Thoracic aorta (tissue), 2 donors: Measurements from ENCODE around the gene AQP6. TPM values are rescaled to one million over a fixed set of nuclear protein-coding genes. Genes with fewer than 3 reads are reported as not detected.

Experiments used
- ATAC-seq: fragments of 150-250 bp; one replicate; pipeline ENCODE4 v1.8.0; 2017; ENCODE audit warnings: low read depth; ENCODE audit not compliant: insufficient number of reproducible peaks, low FRiP score
- DNase-seq: peaks from one replicate; pipeline ENCODE4 v3.0.0-alpha.2; 2020; ENCODE audit warnings: low spot score
- H3K27ac ChIP-seq, 2 donors: fragments of 200-600 bp; sonication (generic); 1 replicate in 1 of 2; 2 replicates in 1 of 2; pipeline ENCODE4 v1.5.1; 2016; ENCODE audit warnings: mild to moderate bottlenecking in 2 of 2, moderate library complexity in 2 of 2
- H3K27me3 ChIP-seq: fragments of 200-600 bp; sonication (generic); replicated peaks from 2 replicates; pipeline ENCODE4 v1.6.0; 2016; ENCODE audit warnings: mild to moderate bottlenecking; ENCODE audit not compliant: insufficient read depth
- H3K36me3 ChIP-seq: fragments of 200-600 bp; sonication (generic); one replicate; pipeline ENCODE4 v1.5.1; 2016
- H3K4me1 ChIP-seq, 2 donors: fragments of 200-600 bp; sonication (generic); 1 replicate in 1 of 2; 2 replicates in 1 of 2; pipeline versions ENCODE4 v1.5.1 to v1.6.0; 2016; ENCODE audit warnings: low read depth in 2 of 2, mild to moderate bottlenecking in 1 of 2; ENCODE audit not compliant: control insufficient read depth in 1 of 2
- H3K4me3 ChIP-seq: fragments of 200-600 bp; sonication (generic); 2 replicates; pipeline ENCODE4 v1.5.1; 2016; ENCODE audit warnings: mild to moderate bottlenecking
- H3K9me3 ChIP-seq: fragments of 200-600 bp; sonication (generic); 2 replicates; pipeline ENCODE4 v1.5.1; 2016
- total RNA-seq, 2 donors: library from RNA; depleted of rRNA; stranded (reverse); fragments of >200 nt; gene quantifications; one replicate each; pipeline versions ENCODE4 v1.1.0 to v1.2.3, GENCODE V29; 2016
- TF ChIP-seq, protein P1 (sequence below): fragments of 200-600 bp; sonication (generic); IDR thresholded peaks from one replicate; pipeline ENCODE4 v1.5.1; 2019; ENCODE audit warnings: antibody characterized with exemption

Gene AQP6
- total RNA-seq, 2 donors from 2014 or later = not detected

DNA sequence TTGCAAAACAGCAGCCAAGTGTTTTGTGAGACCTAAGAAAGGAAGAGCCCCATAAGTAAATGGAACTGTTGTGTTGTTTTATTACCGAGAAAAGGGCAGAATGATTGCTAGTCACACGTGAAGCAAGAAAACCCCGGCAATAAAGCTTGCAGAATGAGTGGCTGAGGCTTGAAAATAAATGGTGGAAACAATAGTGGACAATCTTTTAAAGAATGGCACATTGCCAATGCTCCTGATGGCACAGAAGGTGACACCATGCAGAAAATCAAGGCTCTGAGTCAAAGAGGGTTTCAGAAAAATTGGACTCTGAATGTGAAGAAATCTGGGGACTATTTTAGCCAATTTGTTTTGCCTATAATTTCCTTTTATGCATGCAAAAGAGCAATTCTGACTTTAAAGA, 26.2 kb upstream of the AQP6 start:
- ATAC-seq = no peak

DNA sequence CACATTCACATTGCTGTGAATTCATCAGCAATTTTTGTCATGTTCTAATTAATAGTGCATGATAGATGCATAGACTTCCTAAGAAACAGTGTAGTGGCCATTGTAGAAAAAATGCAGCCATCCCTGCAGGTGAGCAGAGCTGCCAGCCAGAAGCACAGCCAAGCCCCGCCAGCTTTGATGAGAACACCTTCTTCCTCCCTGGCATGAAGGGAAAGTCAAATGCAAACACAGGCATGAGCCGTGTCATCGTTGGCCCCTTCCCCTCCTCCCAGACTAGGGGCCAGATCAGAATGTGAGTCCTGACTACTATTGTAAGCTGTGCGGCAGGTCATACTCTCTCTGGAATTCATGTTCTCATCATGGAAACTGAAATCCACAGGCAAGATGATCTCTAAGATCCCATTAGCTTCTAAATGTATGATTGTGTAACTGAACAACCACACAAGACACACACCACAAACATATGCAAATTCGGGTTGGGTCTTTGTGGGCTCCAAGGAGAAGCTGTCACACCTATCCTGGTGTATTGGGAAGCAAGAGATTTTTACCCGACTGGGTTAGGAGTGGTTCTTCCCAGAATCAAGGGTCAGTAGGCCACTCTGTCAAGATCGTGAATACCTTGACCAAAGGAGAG, 25.0 kb upstream of the AQP6 start:
- DNase-seq = no peak
- no peaks in the 10 kb centered on the region for H3K36me3 ChIP-seq
- TF ChIP-seq, protein P1, sequence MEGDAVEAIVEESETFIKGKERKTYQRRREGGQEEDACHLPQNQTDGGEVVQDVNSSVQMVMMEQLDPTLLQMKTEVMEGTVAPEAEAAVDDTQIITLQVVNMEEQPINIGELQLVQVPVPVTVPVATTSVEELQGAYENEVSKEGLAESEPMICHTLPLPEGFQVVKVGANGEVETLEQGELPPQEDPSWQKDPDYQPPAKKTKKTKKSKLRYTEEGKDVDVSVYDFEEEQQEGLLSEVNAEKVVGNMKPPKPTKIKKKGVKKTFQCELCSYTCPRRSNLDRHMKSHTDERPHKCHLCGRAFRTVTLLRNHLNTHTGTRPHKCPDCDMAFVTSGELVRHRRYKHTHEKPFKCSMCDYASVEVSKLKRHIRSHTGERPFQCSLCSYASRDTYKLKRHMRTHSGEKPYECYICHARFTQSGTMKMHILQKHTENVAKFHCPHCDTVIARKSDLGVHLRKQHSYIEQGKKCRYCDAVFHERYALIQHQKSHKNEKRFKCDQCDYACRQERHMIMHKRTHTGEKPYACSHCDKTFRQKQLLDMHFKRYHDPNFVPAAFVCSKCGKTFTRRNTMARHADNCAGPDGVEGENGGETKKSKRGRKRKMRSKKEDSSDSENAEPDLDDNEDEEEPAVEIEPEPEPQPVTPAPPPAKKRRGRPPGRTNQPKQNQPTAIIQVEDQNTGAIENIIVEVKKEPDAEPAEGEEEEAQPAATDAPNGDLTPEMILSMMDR = no peak
- H3K4me3 ChIP-seq = no peak overlapping the region
- no peaks in the 10 kb centered on the region for H3K9me3 ChIP-seq
- ATAC-seq = no peak
- no peaks in the 10 kb centered on the region for H3K4me1 ChIP-seq
- no peak overlapping the region for H3K27ac ChIP-seq
- no peaks in the 10 kb centered on the region for H3K27me3 ChIP-seq

More for the DNA sequence above, 26.2 kb upstream of the AQP6 start:
- Histone ChIP-seq H3K4me3 (no peak overlapping the region), H3K27me3 (no peaks in the 10 kb centered on the region), H3K27ac (no peak overlapping the region), H3K36me3 (no peaks in the 10 kb centered on the region), H3K9me3 (no peaks in the 10 kb centered on the region), H3K4me1 (no peaks in the 10 kb centered on the region)
- DNase-seq = no peak
- TF ChIP-seq, protein P1 = no peak

DNA sequence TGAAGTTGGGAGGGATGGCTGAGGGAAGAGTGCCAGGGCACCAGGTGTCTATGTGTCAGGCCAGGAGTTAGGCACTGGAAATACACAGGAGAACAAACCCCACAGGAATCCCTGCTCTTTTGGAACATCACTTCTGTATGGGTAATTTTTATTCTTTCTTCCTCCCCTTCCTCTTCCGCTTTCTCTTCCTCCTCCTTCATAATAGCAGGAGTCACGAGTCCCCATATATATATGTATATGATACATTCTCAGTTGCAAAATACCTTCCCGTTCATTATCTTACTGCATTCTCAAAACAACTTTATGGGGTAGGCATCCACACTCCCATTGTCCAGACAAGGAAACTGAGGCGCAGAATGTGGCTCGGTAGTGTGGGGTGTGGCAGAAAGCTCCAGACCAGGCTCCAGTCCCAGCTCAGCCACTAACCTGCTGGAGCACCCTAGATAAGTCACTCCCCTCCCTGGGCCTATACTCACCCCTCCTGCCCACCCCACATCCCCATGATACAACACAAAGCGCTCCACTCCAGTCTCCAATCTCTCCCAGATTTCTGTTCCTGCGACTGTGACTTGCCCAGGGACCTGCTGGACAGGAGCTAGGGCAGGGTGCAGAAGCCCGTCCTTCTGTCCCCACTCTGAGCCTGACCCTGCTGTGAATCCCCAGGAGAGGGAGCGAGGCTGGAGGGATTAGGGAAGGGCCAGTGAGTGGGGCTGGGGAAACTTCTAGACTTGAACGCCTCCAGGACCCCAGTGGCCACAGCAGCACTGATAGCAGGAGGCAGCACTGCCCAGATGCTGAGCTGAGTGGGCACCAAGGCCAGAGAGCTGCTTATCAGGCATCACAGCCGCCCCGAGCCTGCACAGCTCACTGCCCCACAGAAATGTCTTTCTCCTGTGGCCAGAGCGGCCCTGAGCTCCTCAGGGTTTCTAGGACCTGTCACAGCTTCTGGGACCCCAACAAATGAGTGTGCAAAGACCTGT, 23.6 kb upstream of the AQP6 start:
- Histone ChIP-seq H3K9me3 (no peaks in the 10 kb centered on the region), H3K27me3 (no peaks in the 10 kb centered on the region), H3K27ac (no peak overlapping the region), H3K4me3 (no peak overlapping the region), H3K36me3 (no peaks in the 10 kb centered on the region), H3K4me1 (no peaks in the 10 kb centered on the region)
- DNase-seq (no peak), ATAC-seq (no peak)
- TF ChIP-seq, protein P1 = no peak

DNA sequence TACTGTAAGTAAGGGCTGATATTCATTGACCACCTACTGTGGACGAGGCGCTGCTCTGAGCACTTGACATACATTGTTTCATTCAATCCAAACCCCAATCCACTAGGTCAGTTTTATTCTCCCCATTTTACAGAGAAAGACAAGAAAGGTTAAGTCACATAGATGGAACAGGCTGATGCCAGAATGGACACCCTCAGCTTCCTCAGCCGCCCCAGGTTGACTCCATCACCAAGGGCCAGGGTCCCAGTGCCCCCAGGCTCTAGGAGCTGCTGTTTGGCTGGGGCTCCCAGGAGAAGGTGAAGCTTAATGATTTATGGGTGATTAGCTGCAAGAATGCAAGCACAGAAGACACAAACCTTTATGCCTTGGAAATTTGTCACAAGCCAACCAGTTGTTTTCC, 22.9 kb upstream of the AQP6 start:
- Histone ChIP-seq H3K36me3 (no peaks in the 10 kb centered on the region), H3K27me3 (no peaks in the 10 kb centered on the region), H3K4me3 (no peak overlapping the region), H3K27ac (no peak overlapping the region), H3K4me1 (no peaks in the 10 kb centered on the region), H3K9me3 (no peaks in the 10 kb centered on the region)
- TF ChIP-seq, protein P1 = no peak
- no peak for ATAC-seq
- DNase-seq = no peak
